ENCODE results near the gene SORBS1.

SORBS1 gene

GRCh38 chr10:95511314-95511713, 49.9 kb downstream of the SORBS1 start:
- DNase-seq = no peak

DNA sequence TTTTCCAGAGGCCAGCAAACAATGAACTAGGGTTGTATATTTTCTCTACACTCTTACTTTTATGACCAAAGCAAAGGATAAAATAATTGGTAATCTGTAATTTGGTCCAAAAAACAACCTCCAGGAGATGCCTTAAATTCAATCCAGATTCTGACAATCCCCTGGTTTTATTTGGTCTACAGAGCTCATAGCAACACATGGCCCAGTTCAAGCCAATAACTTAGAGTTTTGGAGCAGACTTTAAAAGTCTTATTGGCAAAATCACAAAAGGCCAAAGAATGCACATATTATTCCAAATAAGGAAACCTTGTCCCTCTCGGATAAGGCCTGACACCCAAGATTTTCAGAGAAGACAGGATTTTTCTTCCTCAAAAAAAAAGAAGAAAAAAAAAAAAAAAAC, 51.9 kb downstream of the SORBS1 start:
- DNase-seq = no peak

GRCh38 chr10:95508730-95509129, 52.4 kb downstream of the SORBS1 start:
- no peak for DNase-seq

DNA sequence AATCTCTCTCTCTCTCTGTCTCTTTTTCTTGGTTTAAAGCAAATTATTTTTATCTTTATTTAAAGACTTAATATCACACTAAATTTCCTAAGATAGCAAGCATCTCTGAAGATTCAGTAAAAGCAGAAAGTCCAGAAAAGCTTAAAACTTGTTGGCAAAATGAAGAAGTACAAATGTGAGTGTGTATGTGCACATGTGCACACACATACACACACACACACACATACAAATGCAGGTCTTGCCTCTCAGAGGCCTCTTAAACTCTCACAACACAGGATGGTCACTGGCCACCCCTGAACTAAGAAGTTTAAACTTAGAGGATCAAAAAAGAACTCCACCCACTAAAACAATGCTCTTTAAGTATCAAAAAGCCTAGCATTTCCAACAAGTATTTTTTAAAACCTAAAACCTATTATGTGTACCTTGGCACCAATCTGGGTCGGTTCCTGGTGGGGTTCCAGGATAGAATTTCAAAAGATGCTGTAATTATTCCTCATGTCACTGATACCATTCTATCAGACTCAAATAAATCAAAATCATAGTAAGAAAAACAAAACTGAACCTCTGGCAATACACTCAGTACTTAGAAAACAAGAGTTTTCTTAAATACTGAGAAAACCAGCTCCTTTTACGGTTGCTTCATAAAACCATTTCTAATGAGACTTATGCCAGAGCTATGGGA, 55.0 kb downstream of the SORBS1 start:
- DNase-seq = no peak

GRCh38 chr10:95505641-95506040, 55.5 kb downstream of the SORBS1 start:
- no peak for DNase-seq

DNA sequence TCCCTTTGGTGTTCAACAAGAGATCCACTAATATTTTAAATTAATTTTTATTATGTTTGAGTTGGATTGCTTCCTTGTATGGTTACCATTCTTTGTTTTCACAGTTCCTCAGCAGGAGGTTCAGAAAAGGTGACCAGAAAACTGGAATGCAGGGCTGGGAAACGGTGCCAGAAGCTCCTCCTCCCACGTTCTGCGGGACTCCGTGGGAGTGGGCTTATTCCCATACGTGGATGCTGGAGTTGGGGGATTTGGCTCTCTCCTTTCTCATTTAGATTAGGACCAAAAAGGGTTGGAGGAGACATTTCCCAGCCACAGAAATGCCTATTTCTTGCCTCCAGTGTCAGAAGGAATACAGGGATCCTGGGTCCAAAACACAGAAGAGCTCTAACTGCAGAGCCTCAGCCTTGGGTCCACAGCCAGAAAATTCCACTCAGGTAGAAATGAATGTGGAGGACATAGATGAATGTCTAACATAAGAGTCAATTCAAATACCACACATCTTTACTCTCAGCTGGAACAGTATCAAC, 56.0 kb downstream of the SORBS1 start:
- no peak for DNase-seq

DNA sequence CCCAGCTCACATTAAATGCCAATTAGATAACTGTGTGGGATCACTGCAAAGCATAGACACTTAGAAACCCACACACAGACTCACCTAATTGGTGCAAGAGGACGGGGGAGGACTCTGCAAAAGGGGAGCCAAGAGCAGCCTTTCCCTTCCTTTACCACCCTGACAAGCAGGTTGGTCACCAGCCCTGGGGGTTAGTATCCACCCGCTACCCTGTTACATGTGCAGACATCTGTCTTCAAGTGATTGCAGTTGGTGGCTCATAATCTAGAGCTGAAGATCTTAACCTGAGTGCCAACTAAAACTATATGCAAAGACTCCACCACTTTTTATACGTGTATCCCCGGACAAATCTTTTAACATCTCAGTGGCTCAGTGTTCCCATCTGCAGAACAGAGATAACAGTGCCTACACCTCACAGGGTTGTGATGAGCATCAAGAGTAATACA, 56.9 kb downstream of the SORBS1 start:
- DNase-seq = no peak

DNA sequence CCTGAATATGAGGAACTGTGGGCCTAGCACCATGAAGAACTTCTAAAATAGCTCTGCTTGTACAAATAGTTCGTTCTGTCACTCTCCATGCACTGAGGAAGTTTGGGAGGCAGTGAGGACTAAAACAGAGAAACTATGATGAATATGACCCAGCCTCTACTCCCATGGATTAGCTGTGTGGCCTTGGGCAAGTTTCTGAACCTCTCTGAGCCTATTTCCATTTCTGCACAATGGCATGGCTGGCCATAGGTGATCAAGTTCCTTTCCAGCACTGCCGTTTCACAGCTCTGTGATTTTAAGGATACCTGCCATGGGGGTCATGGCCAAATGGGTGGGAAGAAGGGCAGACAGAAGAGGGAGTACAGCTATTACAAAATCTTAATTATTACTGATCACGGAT, 57.6 kb downstream of the SORBS1 start:
- DNase-seq = no peak

- no peak for DNase-seq
Observed at GRCh38 chr10:95503001-95503400, 58.2 kb downstream of the SORBS1 start.

DNA sequence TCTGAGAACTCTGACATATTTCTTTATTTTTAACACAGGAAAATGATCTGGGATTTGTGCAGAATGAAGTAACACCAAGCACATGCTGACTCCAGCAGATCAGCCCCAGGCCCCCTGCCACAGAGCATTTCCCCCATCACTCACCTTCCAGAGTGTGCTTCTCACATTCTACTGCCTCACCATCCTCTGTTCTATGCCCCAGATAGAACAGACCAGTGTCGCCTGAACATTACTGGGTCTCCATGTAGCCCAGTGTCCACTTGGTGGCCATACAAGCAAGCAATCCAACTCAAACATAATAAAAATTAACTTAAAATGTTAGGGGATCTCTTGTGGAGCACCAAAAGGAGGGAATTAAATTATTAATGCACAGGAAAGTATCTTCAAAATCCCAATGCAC, 58.8 kb downstream of the SORBS1 start:
- DNase-seq = no peak

DNA sequence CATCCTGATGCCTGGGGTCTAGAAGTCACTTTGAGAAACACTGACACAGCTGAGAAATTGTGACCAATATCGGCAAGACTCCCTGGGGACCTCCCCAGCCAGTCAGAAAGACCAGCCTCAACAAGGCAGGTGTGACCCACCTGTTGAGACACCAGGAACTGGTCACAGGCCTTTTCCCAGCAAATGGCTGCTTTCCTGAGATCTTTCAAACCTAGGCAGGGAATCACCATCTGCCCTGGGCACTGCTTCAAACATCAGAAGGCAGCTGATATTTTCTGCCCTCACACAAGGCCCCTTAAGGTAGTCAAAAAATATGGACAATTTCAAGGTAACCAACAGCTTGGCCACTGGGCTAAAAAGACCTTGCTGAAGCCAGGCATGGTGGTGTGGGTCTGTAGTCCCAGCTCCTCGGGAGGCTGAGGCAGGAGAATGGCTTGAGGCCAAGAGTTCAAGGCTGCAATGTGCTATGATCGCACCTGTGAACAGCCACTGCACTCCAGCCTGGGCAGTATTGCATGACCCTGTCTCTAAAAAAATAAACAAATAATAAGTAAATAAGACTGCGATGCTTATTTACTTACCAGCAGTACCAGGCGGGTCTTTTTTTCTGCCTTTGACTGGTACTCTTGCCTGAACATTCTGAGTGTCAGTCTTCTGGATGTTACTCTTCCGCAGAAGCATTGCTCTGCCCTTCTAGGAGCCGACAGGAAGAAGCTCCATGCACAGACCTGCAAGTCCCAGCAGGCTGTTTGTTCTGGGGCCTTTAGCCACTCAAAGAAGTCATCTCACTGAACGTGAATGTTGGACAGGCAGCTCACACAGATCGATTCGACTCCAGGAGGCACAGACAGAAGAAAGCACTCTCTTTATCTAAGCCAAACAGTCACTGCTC, 59.7 kb downstream of the SORBS1 start:
- no peak for DNase-seq

- no peak for DNase-seq
Observed at GRCh38 chr10:95500649-95501048, 60.5 kb downstream of the SORBS1 start.

GRCh38 chr10:95500097-95500496, 61.1 kb downstream of the SORBS1 start:
- DNase-seq = no peak

DNA sequence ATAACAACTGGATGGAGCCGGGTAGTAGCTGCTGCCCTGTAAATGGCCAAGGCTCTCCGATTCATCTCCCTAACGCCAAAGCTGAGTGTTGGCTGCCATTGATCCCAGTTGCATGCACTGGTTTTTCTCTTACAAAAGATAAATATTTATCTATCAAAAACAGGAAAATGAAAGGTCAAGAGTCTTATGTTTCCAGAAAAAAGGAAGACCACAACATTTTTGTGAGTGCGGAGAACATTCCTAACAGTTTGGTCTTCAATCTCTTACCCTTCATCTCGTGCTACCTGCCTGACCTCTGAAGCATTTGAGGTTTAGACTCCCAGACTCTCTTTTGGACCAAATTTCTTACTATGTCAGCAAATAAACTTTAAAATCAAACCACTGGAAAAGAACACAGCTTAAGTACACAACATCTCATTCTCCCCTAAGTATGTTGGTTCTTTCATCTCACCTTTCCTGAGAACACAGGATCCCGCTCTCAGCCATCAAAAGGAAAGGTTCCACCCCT, 61.6 kb downstream of the SORBS1 start:
- DNase-seq = no peak

- no peak for DNase-seq
Observed at GRCh38 chr10:95496951-95497350, 64.2 kb downstream of the SORBS1 start.

GRCh38 chr10:95496246-95496911, 64.8 kb downstream of the SORBS1 start:
- no peak for DNase-seq

DNA sequence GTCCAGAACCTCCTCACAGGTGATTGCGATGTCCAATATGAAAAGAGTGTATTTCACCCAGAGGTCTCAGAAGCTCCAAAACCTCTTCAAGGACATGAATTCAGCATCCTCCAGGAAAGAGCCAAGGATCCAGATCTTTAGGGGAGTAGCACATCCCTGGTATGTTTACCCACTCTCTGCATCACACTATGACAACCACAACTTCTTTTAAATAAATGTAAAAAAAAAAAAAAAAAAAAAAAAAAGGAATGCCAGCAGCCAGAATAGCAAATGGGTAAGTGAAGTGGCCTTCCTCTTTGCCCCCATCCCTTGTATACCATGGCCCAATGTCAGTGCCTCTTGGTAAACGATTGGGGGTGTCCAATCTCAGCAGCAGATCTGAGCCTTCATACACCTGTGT, 67.3 kb downstream of the SORBS1 start:
- DNase-seq = no peak

GRCh38 chr10:95487994-95488393, 73.2 kb downstream of the SORBS1 start:
- DNase-seq = no peak

DNA sequence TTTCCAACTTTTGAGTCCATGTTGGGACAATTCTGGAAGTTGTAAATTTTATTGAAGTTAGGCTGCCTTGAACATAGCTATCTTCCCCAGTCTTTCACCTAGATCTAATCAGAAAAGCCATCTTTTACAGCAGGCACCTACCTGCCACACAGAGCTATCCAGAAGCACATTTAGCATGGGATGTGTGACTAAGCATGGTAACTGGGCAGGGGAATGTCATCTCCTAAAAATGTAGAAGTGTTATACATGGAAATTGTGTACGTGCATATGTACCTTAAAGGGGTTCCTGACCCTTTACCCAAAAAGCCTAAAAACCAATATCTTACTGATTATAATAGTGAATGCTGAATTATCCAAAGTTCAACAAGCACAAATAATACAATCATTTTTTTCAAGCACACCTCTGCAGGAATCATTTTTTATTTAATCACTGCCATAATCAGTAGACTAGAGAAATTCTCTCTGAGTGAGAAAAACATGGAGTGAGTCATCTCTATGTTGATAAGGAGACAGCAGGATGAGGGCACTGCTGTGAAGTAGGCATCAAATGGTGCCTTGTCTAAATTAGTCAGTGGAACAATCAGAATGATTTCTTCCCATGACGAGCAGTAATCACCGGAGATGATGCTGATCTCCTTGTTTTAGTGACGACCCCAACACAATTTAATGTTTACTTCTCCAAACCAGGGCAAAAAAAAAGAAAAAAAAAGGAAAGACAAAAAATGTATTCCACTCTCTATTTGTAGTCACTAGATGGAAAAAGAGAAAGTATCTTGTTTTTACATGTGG, 75.9 kb downstream of the SORBS1 start:
- no peak for DNase-seq

DNA sequence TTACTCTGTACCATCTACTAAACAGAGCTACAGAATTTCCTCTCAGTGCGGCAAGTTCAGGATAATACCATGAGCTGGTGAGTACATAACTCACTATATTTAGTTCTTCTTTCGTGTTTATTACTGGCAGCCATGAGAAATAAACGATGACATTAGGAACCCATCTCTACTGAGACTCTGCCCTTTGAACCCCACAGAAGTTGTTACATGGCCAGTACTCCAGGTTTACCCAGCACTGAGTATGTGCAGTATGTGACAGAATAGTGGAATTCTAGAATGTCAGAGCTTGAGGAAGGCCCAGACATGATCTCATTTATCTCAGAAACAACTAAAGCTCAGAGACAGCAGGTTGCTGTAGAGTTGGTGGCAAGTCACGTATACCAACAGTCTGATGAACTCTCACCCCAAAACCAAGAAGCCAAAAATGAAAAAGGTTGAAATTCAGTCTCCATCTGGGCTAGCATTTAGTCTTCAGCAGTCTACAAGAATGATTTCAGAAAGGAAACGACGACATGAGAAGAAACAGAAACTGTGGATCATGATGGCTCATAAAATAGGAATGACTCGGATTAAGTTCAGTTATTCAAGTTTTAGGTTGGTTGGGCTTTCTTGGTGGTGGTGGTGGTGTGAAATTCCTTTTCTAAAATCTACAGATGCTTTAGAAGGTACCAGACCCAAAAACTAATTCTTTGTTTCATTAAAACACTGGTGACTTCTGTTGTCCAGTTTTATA, 78.5 kb downstream of the SORBS1 start:
- no peak for DNase-seq

GRCh38 chr10:95480901-95481491, 80.2 kb downstream of the SORBS1 start:
- no peak for DNase-seq
